ENCODE measurements around the gene CPED1. TPM values are rescaled to one million over a fixed set of nuclear protein-coding genes. Genes with fewer than 3 reads are reported as not detected.
"Not testable (repeated sequence)": the region's sequence is repeated elsewhere in the genome, so short reads cannot be mapped to it uniquely, and the experiment has no call there.

The CPED1 gene
- total RNA-seq, 1 donor from 2014 or later = 0.77 TPM

GRCh38 chr7:120981117-120981516, 7.4 kb upstream of the CPED1 start:
- DNase-seq (ENCODE audit: low read depth in 2 of 2) = no peak

GRCh38 chr7:120981888-120982615, 6.5 kb upstream of the CPED1 start:
- no peak for DNase-seq (ENCODE audit: low read depth in 2 of 2)

GRCh38 chr7:120983592-120983991, 4.9 kb upstream of the CPED1 start:
- DNase-seq (ENCODE audit: low read depth in 2 of 2) = not testable (repeated sequence)

GRCh38 chr7:120984406-120984805, 4.1 kb upstream of the CPED1 start:
- no peak for DNase-seq (ENCODE audit: low read depth in 2 of 2)

- no peak for DNase-seq (ENCODE audit: low read depth in 2 of 2)
Measured at GRCh38 chr7:120985130-120985758, 3.3 kb upstream of the CPED1 start.

- no peak for DNase-seq (ENCODE audit: low read depth in 2 of 2)
Measured at GRCh38 chr7:120985839-120986238, 2.7 kb upstream of the CPED1 start.

GRCh38 chr7:120986650-120987049, 1.9 kb upstream of the CPED1 start:
- no peak for DNase-seq (ENCODE audit: low read depth in 2 of 2)

GRCh38 chr7:120987280-120987679, 1.2 kb upstream of the CPED1 start:
- no peak for DNase-seq (ENCODE audit: low read depth in 2 of 2)

GRCh38 chr7:120987683-120988590, 574 bp upstream of the CPED1 start:
- DNase-seq (ENCODE audit: low read depth in 2 of 2) = peak; percentile 72 to 85

GRCh38 chr7:120989257-120990220, 1.0 kb downstream of the CPED1 start:
- DNase-seq (ENCODE audit: low read depth in 2 of 2) = no peak

GRCh38 chr7:120990468-120991118, 2.1 kb downstream of the CPED1 start:
- DNase-seq (ENCODE audit: low read depth in 2 of 2) = no peak

GRCh38 chr7:120991161-120991560, 2.6 kb downstream of the CPED1 start:
- DNase-seq (ENCODE audit: low read depth in 2 of 2) = no peak

- DNase-seq (ENCODE audit: low read depth in 2 of 2) = no peak
Measured at GRCh38 chr7:120991581-120991980, 3.1 kb downstream of the CPED1 start.

- DNase-seq (ENCODE audit: low read depth in 2 of 2) = no peak
Measured at GRCh38 chr7:120992272-120992964, 3.9 kb downstream of the CPED1 start.

GRCh38 chr7:120992965-120993494, 4.5 kb downstream of the CPED1 start:
- DNase-seq (ENCODE audit: low read depth in 2 of 2) = no peak

- no peak for DNase-seq (ENCODE audit: low read depth in 2 of 2)
Measured at GRCh38 chr7:120993553-120994191, 5.2 kb downstream of the CPED1 start.

- DNase-seq (ENCODE audit: low read depth in 2 of 2) = no peak
Measured at GRCh38 chr7:120994512-120995410, 6.2 kb downstream of the CPED1 start.

GRCh38 chr7:120995654-120996053, 7.1 kb downstream of the CPED1 start:
- no peak for DNase-seq (ENCODE audit: low read depth in 2 of 2)
